GM10248 (cell line): ENCODE results near the gene POU2F3.

Experiments
- CTCF ChIA-PET: fragments of 300-600 bp; sonication (Branson Sonifier 250); formaldehyde crosslinking; extraction: SDS; loops from one replicate; lab custom pipeline; 2021; ENCODE audit warnings: antibody characterized with exemption; lab: Yijun Ruan, JAX
- POLR2A ChIA-PET: fragments of 350-650 bp; sonication (Branson Sonifier 250); formaldehyde crosslinking; extraction: SDS; loops from one replicate; lab custom pipeline; 2020; ENCODE audit warnings: antibody characterized with exemption; lab: Yijun Ruan, JAX
- DNase-seq: peaks from one replicate; pipeline ENCODE4 v3.0.0; 2012; ENCODE audit errors: extremely low spot score
- CTCF ChIP-seq: IDR thresholded peaks from 2 replicates; pipeline ENCODE4 v1.5.1; 2012; ENCODE audit warnings: mild to moderate bottlenecking, low read depth; ENCODE audit errors: extremely low read depth, missing control alignments, control extremely low read depth

POU2F3 gene

GRCh38 chr11:120302001-120302805 is 62.3 kb downstream of the POU2F3 start:
- no peak for DNase-seq
- POLR2A ChIA-PET, result no interaction called here
- CTCF ChIA-PET, result interaction anchor here (1.0 to 18.0 kb wide), 37 partner anchors 8 to 746 kb away, joined by 3 to 792 read pairs (median 6); partner anchors contain the start of genes NECTIN1, POU2F3 and TLCD5
- no peak for TF ChIP-seq CTCF

- peak; percentile 92 for TF ChIP-seq CTCF
- ChIA-PET CTCF (interaction anchor here (0.7 to 18.0 kb wide), 39 partner anchors 9 to 745 kb away, joined by 3 to 792 read pairs (median 6); partner anchors contain the start of genes NECTIN1, POU2F3 and TLCD5), POLR2A (interaction anchor here (0.6 kb wide), 1 partner anchor 1671 kb away, joined by 3 read pairs; no protein-coding TSS in a partner anchor)
- peak; percentile 82 for DNase-seq
Measured at GRCh38 chr11:120303004-120303637, 63.2 kb downstream of the POU2F3 start.

- POLR2A ChIA-PET, result no interaction called here
- CTCF ChIA-PET, result interaction anchor here (0.9 to 18.0 kb wide), 12 partner anchors 12 to 133 kb away, joined by 3 to 792 read pairs (median 14); partner anchors contain the start of genes POU2F3 and TLCD5
- TF ChIP-seq CTCF, result no peak
- peak; percentile 61 for DNase-seq
Measured at GRCh38 chr11:120304526-120304925, 64.6 kb downstream of the POU2F3 start.

- DNase-seq, result no peak
- TF ChIP-seq CTCF, result no peak
- ChIA-PET POLR2A (no interaction called here), CTCF (interaction anchor here (9.1 to 18.0 kb wide), 2 partner anchors 11 to 66 kb away, joined by 97 to 792 read pairs; partner anchors contain the start of gene POU2F3)
Measured at GRCh38 chr11:120305286-120305685, 65.3 kb downstream of the POU2F3 start.

- ChIA-PET POLR2A (no interaction called here), CTCF (interaction anchor here (1.1 to 18.0 kb wide), 3 partner anchors 10 to 67 kb away, joined by 3 to 792 read pairs (median 97); partner anchors contain the start of gene POU2F3)
- TF ChIP-seq CTCF, result peak; percentile 7
- no peak for DNase-seq
Measured at GRCh38 chr11:120306519-120307242, 66.7 kb downstream of the POU2F3 start.

- ChIA-PET CTCF (interaction anchor here (1.1 to 18.0 kb wide), 3 partner anchors 9 to 68 kb away, joined by 3 to 792 read pairs (median 97); partner anchors contain the start of gene POU2F3), POLR2A (no interaction called here)
- no peak for TF ChIP-seq CTCF
- DNase-seq, result no peak
Measured at GRCh38 chr11:120307476-120307875, 67.5 kb downstream of the POU2F3 start.
